Activated T-helper 9 cell treated with anti-CD3 and anti-CD28 coated beads, Interleukin-2, amount 50 U/mL, for 16 hours (primary cell): ENCODE measurements around the gene FAM204A.

Experiments used
- DNase-seq: peaks from one replicate; pipeline ENCODE4 v3.0.0-alpha.2; 2020; ENCODE audit warnings: low read depth

FAM204A gene

GRCh38 chr10:118278649-118279048 is 63.5 kb downstream of the FAM204A start:
- DNase-seq = no peak

GRCh38 chr10:118277871-118278270 is 64.3 kb downstream of the FAM204A start:
- DNase-seq = no peak

- DNase-seq = no peak
These were observed 65.4 kb downstream of the FAM204A start for GRCh38 chr10:118276727-118277126.

- DNase-seq = no peak
These were observed 65.9 kb downstream of the FAM204A start for GRCh38 chr10:118276204-118276603.

GRCh38 chr10:118273662-118274061 is 68.5 kb downstream of the FAM204A start:
- no peak for DNase-seq

GRCh38 chr10:118272767-118273166 is 69.4 kb downstream of the FAM204A start:
- DNase-seq = no peak

GRCh38 chr10:118272149-118272721 is 69.9 kb downstream of the FAM204A start:
- no peak for DNase-seq

- DNase-seq = no peak
These were observed 70.5 kb downstream of the FAM204A start for GRCh38 chr10:118271671-118272070.

- no peak for DNase-seq
These were observed 75.9 kb downstream of the FAM204A start for GRCh38 chr10:118266098-118266748.

- no peak for DNase-seq
These were observed 77.2 kb downstream of the FAM204A start for GRCh38 chr10:118264838-118265470.

GRCh38 chr10:118264252-118264651 is 77.9 kb downstream of the FAM204A start:
- no peak for DNase-seq

GRCh38 chr10:118262538-118262937 is 79.6 kb downstream of the FAM204A start:
- DNase-seq = no peak

- DNase-seq = no peak
These were observed 82.7 kb downstream of the FAM204A start for GRCh38 chr10:118259288-118259906.

- DNase-seq = no peak
These were observed 83.8 kb downstream of the FAM204A start for GRCh38 chr10:118258285-118258684.

- no peak for DNase-seq
These were observed 85.1 kb downstream of the FAM204A start for GRCh38 chr10:118256825-118257570.

- DNase-seq = no peak
These were observed 85.9 kb downstream of the FAM204A start for GRCh38 chr10:118256209-118256608.

- DNase-seq = no peak
These were observed 86.8 kb downstream of the FAM204A start for GRCh38 chr10:118255355-118255754.

- no peak for DNase-seq
These were observed 87.5 kb downstream of the FAM204A start for GRCh38 chr10:118254654-118255053.

- DNase-seq = no peak
These were observed 88.7 kb downstream of the FAM204A start for GRCh38 chr10:118253397-118253796.

GRCh38 chr10:118251791-118252190 is 90.3 kb downstream of the FAM204A start:
- DNase-seq = no peak

- DNase-seq = no peak
These were observed 92.4 kb downstream of the FAM204A start for GRCh38 chr10:118249714-118250113.
